ENCODE measurements around the gene ZNF2. TPM values are rescaled to one million over a fixed set of nuclear protein-coding genes. Genes with fewer than 3 reads are reported as not detected.

Gene ZNF2
- 4.8 TPM for polyA plus RNA-seq (2013, experiment 1 of 4)
- polyA plus RNA-seq (2013, experiment 2 of 4), result 4.0 TPM
- 5.2 TPM for polyA plus RNA-seq (2013, experiment 3 of 4)
- 4.6 TPM for polyA plus RNA-seq (2013, experiment 4 of 4)

DNA sequence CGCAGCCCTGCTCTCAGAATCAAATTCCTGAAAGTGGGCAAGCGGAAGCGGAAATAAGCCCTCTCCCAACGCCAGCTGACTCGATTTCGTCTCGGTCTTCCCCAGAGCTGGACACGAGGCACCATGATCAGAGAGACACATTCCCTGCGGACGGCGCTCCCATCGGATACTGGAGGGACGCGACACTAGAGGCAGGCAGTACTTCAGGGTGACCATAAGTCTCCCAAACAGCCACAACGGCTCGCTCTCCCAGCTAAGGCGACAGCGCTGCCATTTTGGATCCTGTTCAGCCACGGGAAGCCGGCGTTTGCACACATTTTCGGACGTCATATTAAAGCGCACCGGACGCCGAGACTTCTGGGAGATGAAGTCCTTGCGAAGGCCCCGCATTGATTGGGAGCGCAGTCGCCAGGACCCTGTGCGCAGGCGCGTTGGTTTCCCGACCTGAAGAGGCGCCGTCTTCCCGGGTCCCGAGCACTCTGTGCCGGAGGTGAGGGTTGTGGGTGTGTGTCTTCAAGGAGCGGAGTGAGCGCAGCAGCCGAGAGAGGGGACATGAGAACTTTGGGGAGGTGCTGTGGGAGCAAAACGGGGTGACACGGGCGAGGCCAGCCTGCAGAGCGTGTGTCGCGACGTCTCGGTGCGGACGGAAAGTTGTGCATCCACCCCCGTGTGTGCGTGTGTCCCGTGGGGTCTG lies at the start of gene ZNF2:
TSS of gene ZNF2 (plus strand) at position 439 of the 694 bp plus-strand sequence. CDS start 10,418 bp downstream, outside the sequence.
- Histone ChIP-seq H3K4me3 (ENCODE audit: insufficient read depth, low read depth, low read length) (peak within 1 kb of the TSS; percentile 85), H3K27me3 (ENCODE audit: control insufficient read depth, insufficient read depth, low read length, poor library complexity, severe bottlenecking) (peaks cover 4% of the 10 kb centered on the region), H3K36me3 (ENCODE audit: control insufficient read depth, insufficient read depth, low read length) (no peaks in the 10 kb centered on the region), H3K9me3 (ENCODE audit: control insufficient read depth, low read length) (no peaks in the 10 kb centered on the region), H3K4me1 (ENCODE audit: control insufficient read depth, insufficient read depth, low read length) (peaks cover 3% of the 10 kb centered on the region), H3K27ac (ENCODE audit: insufficient read depth, low read depth, low read length, poor library complexity, severe bottlenecking) (peak within 1 kb of the TSS; percentile 67)
- 0% methylated on average over 56 of the region's 56 CpGs for WGBS, 2 experiments

DNA sequence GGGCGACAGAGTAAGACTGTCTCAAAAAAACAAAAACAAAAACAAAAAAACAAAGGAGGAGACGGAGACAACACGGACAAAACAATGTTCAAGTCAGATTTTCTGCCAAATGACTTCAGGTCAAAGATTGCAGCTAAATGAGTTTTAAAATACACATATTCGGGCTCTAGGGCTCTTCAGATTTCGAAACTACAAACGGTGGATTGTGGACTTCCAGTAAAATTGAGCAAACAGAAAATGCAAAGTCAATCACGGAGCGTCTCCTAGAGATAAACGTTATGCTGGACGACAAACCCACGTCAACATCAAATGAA lies 44.6 kb upstream of the ZNF2 start:
- H3K27me3 ChIP-seq (ENCODE audit: control insufficient read depth, insufficient read depth, low read length, poor library complexity, severe bottlenecking), result no peaks in the 10 kb centered on the region
- no peak overlapping the region for H3K27ac ChIP-seq (ENCODE audit: insufficient read depth, low read depth, low read length, poor library complexity, severe bottlenecking)
- 1 to 2% methylated on average over 11 of the region's 11 CpGs for whole genome bisulfite sequencing, 2 experiments
- no peaks in the 10 kb centered on the region for H3K36me3 ChIP-seq (ENCODE audit: control insufficient read depth, insufficient read depth, low read length)
- H3K9me3 ChIP-seq (ENCODE audit: control insufficient read depth, low read length), result no peaks in the 10 kb centered on the region
- peak overlapping the region; percentile 95 for H3K4me3 ChIP-seq (ENCODE audit: insufficient read depth, low read depth, low read length)
- H3K4me1 ChIP-seq (ENCODE audit: control insufficient read depth, insufficient read depth, low read length), result no peaks in the 10 kb centered on the region

DNA sequence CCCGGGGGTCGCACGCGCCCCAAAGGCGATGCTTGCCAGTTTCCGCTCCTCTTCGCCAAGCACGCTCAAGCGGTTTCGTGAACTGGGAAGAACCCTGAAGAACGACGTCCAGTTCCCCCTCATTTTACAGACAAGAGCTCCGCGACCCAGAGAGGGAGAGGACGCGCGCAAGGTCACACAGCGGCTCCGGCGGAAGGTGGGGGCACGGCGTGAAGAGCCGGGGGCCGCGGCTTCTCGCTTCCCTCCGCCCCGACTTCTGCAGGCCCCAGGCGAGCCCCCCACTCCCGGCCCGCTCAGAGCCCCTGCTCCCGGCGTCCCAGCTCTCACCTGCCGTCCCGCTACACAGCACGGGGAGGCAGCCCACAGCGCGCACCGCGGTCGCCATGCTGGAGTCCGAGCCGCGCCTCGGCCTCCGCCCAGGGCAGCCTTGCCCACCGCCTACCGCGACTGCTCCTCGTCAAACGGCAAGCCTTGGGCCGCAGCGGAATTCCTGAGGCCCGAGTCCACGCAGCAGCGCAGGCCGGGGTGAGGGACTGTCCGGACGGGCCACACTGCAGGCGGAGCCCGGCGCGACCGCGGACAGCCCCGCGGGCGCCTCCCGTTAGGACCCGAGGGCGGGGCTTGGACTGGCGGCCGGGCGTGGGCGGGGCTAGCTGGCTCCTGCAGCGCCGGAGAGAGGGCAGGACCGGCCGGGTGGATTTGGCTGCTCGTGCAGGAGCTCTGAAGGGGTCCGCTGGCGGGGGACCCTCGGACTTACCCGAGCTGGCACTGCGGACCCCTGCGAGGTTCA lies 44.0 kb upstream of the ZNF2 start, which contains the start of gene MRPS5:
TSS of gene MRPS5 (minus strand) at position 402 of the 790 bp plus-strand sequence. CDS start at position 385, 17 bp downstream.
- Histone ChIP-seq H3K4me3 (ENCODE audit: insufficient read depth, low read depth, low read length) (peak within 1 kb of the TSS; percentile 95), H3K4me1 (ENCODE audit: control insufficient read depth, insufficient read depth, low read length) (no peaks in the 10 kb centered on the region), H3K9me3 (ENCODE audit: control insufficient read depth, low read length) (no peaks in the 10 kb centered on the region), H3K36me3 (ENCODE audit: control insufficient read depth, insufficient read depth, low read length) (no peaks in the 10 kb centered on the region), H3K27me3 (ENCODE audit: control insufficient read depth, insufficient read depth, low read length, poor library complexity, severe bottlenecking) (no peaks in the 10 kb centered on the region), H3K27ac (ENCODE audit: insufficient read depth, low read depth, low read length, poor library complexity, severe bottlenecking) (peak within 1 kb of the TSS; percentile 82)
- 0% methylated on average over 86 of the region's 86 CpGs for WGBS, 2 experiments

DNA sequence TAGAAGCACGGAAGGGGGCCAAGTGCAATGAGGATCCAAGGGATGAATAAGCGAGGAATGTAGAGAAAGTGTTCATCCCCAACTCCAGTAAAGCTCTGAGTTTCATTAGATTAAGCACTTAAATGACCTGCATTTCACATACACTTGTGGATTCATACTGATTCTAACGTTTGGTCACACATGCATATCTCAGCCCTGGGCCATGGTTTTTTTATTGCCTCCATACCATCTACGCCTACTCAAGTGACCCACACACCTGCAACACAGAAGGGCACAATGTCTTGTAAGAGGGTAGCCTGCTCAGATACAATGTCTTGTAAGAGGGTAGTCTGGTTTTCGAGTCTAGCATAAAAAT lies 43.4 kb upstream of the ZNF2 start:
- WGBS, 2 experiments, result 33% methylated on average over 5 of the region's 5 CpGs
- H3K27ac ChIP-seq (ENCODE audit: insufficient read depth, low read depth, low read length, poor library complexity, severe bottlenecking), result no peak overlapping the region
- H3K4me1 ChIP-seq (ENCODE audit: control insufficient read depth, insufficient read depth, low read length), result no peaks in the 10 kb centered on the region

DNA sequence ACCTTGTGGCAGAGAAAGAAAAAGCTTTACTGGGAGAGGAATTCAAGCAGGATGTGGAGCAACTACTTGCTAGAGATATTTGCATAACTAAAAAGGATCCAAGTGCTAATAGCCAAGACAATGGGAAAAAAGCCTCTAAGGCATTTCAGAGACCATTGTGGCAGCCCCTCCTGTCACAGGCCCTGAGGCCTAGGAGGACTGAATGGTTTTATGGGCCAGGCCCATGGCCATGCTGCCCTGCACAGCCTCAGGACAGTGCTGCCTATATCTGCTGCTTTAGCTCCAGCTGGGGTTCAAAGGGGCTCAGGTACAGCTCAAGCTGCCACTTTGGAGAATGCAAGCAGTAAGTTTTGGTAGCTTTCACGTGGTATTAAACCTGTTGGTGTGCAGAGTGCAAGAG lies 26.9 kb upstream of the ZNF2 start:
- Histone ChIP-seq H3K4me1 (ENCODE audit: control insufficient read depth, insufficient read depth, low read length) (no peaks in the 10 kb centered on the region), H3K27me3 (ENCODE audit: control insufficient read depth, insufficient read depth, low read length, poor library complexity, severe bottlenecking) (no peaks in the 10 kb centered on the region), H3K27ac (ENCODE audit: insufficient read depth, low read depth, low read length, poor library complexity, severe bottlenecking) (no peak overlapping the region), H3K9me3 (ENCODE audit: control insufficient read depth, low read length) (peaks cover 4% of the 10 kb centered on the region), H3K4me3 (ENCODE audit: insufficient read depth, low read depth, low read length) (no peak overlapping the region), H3K36me3 (ENCODE audit: control insufficient read depth, insufficient read depth, low read length) (no peaks in the 10 kb centered on the region)
- 64 to 72% methylated on average over 1 of the region's 1 CpG for WGBS, 2 experiments

More for the DNA sequence above, 43.4 kb upstream of the ZNF2 start:
- Histone ChIP-seq H3K4me3 (ENCODE audit: insufficient read depth, low read depth, low read length) (peak overlapping the region; percentile 95), H3K36me3 (ENCODE audit: control insufficient read depth, insufficient read depth, low read length) (no peaks in the 10 kb centered on the region), H3K27me3 (ENCODE audit: control insufficient read depth, insufficient read depth, low read length, poor library complexity, severe bottlenecking) (no peaks in the 10 kb centered on the region), H3K9me3 (ENCODE audit: control insufficient read depth, low read length) (no peaks in the 10 kb centered on the region)

DNA sequence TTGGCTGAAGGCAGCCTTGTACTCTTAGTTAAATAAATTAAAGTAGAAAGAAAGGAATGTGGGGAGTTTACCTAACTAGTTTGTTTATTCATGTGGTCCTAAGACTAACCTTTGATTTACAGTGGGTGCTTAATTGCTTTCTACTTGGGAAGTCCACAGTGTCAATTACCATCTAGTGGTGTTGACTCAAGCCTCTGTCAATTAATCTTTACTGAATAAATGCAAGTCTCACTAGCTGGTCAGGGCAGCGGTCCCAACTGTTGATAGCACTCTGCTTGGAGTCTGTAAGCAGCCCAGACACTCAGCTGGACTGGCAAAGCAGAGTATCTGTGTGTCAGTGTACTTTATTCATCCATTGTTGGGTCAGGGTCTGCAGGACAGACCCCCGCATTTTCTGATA lies 21.8 kb upstream of the ZNF2 start:
- no peaks in the 10 kb centered on the region for H3K27me3 ChIP-seq (ENCODE audit: control insufficient read depth, insufficient read depth, low read length, poor library complexity, severe bottlenecking)
- peaks cover 14% of the 10 kb centered on the region for H3K9me3 ChIP-seq (ENCODE audit: control insufficient read depth, low read length)
- peaks cover 17% of the 10 kb centered on the region for H3K36me3 ChIP-seq (ENCODE audit: control insufficient read depth, insufficient read depth, low read length)
- no peaks in the 10 kb centered on the region for H3K4me1 ChIP-seq (ENCODE audit: control insufficient read depth, insufficient read depth, low read length)
- no peak overlapping the region for H3K4me3 ChIP-seq (ENCODE audit: insufficient read depth, low read depth, low read length)
- 93% methylated on average over 2 of the region's 2 CpGs for WGBS, 2 experiments
- no peak overlapping the region for H3K27ac ChIP-seq (ENCODE audit: insufficient read depth, low read depth, low read length, poor library complexity, severe bottlenecking)

DNA sequence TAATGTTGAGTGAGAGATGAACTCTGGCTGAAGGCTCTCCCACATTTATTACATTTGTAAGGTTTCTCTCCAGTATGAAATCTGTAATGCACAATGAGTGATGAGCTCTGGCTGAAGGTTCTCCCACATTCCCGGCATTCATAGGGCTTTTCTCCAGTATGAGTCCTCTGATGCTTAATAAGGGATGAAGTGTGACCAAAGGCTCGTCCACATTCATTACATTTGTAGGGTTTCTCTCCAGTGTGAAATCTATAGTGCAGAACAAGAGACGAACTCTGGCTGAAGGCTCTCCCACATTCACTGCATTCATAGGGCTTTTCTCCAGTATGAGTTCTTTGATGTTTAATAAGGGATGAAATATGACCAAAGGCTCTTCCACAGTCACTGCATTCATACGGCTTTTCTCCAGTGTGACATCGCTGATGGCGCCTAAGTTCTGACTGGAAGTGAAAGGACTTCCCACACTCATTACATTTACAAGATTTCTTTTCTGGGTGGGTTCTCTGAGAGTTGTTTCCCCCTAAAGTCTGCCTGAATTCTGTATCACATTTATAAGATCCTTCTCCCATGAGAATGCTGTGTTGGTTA lies 16.1 kb upstream of the ZNF2 start:
- Histone ChIP-seq H3K4me1 (ENCODE audit: control insufficient read depth, insufficient read depth, low read length) (no peaks in the 10 kb centered on the region), H3K36me3 (ENCODE audit: control insufficient read depth, insufficient read depth, low read length) (peaks cover 58% of the 10 kb centered on the region), H3K27me3 (ENCODE audit: control insufficient read depth, insufficient read depth, low read length, poor library complexity, severe bottlenecking) (no peaks in the 10 kb centered on the region), H3K27ac (ENCODE audit: insufficient read depth, low read depth, low read length, poor library complexity, severe bottlenecking) (no peak overlapping the region), H3K9me3 (ENCODE audit: control insufficient read depth, low read length) (peaks cover 17% of the 10 kb centered on the region), H3K4me3 (ENCODE audit: insufficient read depth, low read depth, low read length) (no peak overlapping the region)
- WGBS, 2 experiments, result 95 to 99% methylated on average over 4 to 6 of the region's 6 CpGs

DNA sequence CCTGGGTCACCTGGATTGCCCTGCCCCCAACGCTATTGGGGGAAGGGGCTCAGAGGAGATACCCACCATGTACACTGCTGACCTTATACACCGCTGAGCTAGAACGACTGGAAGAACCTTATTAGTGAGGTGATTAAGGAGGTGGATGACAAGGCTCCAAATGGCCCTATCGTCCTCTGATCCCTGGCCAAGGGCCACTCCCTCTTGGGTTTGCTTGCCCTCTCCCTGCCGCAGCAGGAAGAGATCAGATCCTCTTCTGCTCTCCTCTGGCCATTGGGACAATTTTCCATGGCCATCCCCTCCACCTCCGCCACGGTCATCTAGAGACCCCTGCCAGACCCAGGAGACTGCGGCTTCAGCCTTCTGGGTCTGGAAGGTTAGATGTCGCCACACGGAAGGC lies 7.2 kb upstream of the ZNF2 start:
- Histone ChIP-seq H3K27ac (ENCODE audit: insufficient read depth, low read depth, low read length, poor library complexity, severe bottlenecking) (no peak overlapping the region), H3K4me1 (ENCODE audit: control insufficient read depth, insufficient read depth, low read length) (no peaks in the 10 kb centered on the region), H3K36me3 (ENCODE audit: control insufficient read depth, insufficient read depth, low read length) (peaks cover 9% of the 10 kb centered on the region), H3K4me3 (ENCODE audit: insufficient read depth, low read depth, low read length) (peak overlapping the region; percentile 69), H3K9me3 (ENCODE audit: control insufficient read depth, low read length) (no peaks in the 10 kb centered on the region), H3K27me3 (ENCODE audit: control insufficient read depth, insufficient read depth, low read length, poor library complexity, severe bottlenecking) (peaks cover 7% of the 10 kb centered on the region)
- WGBS, 2 experiments, result 83 to 85% methylated on average over 10 of the region's 10 CpGs

DNA sequence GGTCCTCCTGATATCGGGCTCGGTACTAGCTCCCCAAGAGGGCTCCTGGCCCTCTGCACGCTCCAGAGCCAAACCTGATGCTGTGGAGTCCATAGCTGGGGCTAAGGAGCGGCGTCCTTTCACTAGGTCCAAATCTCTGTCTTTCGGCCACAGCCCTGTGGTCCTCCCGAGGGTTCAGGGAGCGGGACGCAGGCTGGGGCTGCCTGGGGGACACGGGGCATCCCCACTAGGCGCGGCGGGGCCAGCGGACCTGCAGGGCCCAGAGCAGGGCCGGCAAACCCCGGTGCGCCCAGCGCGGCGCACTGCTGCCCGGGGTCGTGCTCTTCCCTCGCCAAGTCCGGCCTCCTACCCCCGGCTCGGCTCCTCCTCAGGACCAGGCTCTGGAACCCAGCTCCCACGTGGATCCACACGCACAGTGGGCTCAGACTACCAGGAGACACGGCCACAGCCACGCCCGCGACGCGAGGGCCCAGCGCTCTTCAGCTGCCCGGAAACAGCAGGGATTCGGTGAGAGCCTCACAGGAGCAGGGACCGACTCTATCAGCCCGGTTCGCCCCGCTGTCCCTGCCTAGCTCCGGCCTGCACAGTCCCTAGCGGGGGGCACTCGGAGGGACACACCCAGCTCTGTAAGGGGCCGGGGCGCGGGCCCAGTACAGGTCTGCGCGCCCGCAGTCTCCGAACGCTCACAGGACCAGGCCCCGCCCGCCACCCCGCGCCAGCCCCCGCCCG lies 6.6 kb upstream of the ZNF2 start:
- H3K27ac ChIP-seq (ENCODE audit: insufficient read depth, low read depth, low read length, poor library complexity, severe bottlenecking), result no peak overlapping the region
- peaks cover 7% of the 10 kb centered on the region for H3K27me3 ChIP-seq (ENCODE audit: control insufficient read depth, insufficient read depth, low read length, poor library complexity, severe bottlenecking)
- H3K4me3 ChIP-seq (ENCODE audit: insufficient read depth, low read depth, low read length), result peak overlapping the region; percentile 69
- no peaks in the 10 kb centered on the region for H3K9me3 ChIP-seq (ENCODE audit: control insufficient read depth, low read length)
- H3K36me3 ChIP-seq (ENCODE audit: control insufficient read depth, insufficient read depth, low read length), result peaks cover 9% of the 10 kb centered on the region
- no peaks in the 10 kb centered on the region for H3K4me1 ChIP-seq (ENCODE audit: control insufficient read depth, insufficient read depth, low read length)
- 5% methylated on average over 58 of the region's 58 CpGs for WGBS, 2 experiments
